ACC112 (cell line): ENCODE data around the gene DHPS.
A peak's percentile ranks its signal among the peaks of the same experiment; 100 is the strongest.

Experiments
- H2AFZ ChIP-seq: fragments of 200-600 bp; sonication (generic); one replicate; pipeline ENCODE4 v1.6.0; 2017; ENCODE audit warnings: antibody characterized with exemption, low read length; ENCODE audit not compliant: unreplicated experiment
- H3K27ac ChIP-seq: fragments of 200-600 bp; sonication (generic); 2 replicates; pipeline ENCODE4 v1.5.1; 2014; ENCODE audit warnings: low read depth, mild to moderate bottlenecking, antibody characterized with exemption, low read length, moderate library complexity
- H3K27me3 ChIP-seq: fragments of 200-600 bp; sonication (generic); 2 replicates; pipeline ENCODE4 v1.6.1; 2014; ENCODE audit warnings: mild to moderate bottlenecking, antibody characterized with exemption, low read length, moderate library complexity, mixed read lengths; ENCODE audit not compliant: insufficient read depth
- H3K36me3 ChIP-seq: fragments of 200-600 bp; sonication (generic); 2 replicates; pipeline ENCODE4 v1.6.1; 2016; ENCODE audit warnings: mild to moderate bottlenecking, antibody characterized with exemption, low read length, moderate library complexity, mixed read lengths; ENCODE audit not compliant: insufficient read depth
- H3K4me1 ChIP-seq: fragments of 200-600 bp; sonication (generic); one replicate; pipeline ENCODE4 v1.6.1; 2016; ENCODE audit warnings: low read length, mixed read lengths; ENCODE audit not compliant: insufficient read depth, unreplicated experiment, control insufficient read depth
- H3K4me3 ChIP-seq: fragments of 200-600 bp; sonication (generic); 2 replicates; pipeline ENCODE4 v1.5.1; 2014; ENCODE audit warnings: mild to moderate bottlenecking, low read depth, low read length
- H3K79me2 ChIP-seq: fragments of 200-600 bp; sonication (generic); one replicate; pipeline ENCODE4 v1.6.0; 2016; ENCODE audit warnings: low read length; ENCODE audit not compliant: control insufficient read depth, unreplicated experiment, insufficient read depth

The DHPS gene

GRCh38 chr19:12675399-12675798, 6.3 kb downstream of the DHPS start:
- Histone ChIP-seq H3K4me1 (peaks cover 2% of the 10 kb centered on the region), H2AFZ (no peak overlapping the region), H3K79me2 (peaks cover 11% of the 10 kb centered on the region), H3K36me3 (no peaks in the 10 kb centered on the region), H3K4me3 (no peak overlapping the region), H3K27me3 (no peaks in the 10 kb centered on the region), H3K27ac (no peak overlapping the region)

GRCh38 chr19:12672744-12673143, 8.9 kb downstream of the DHPS start:
- Histone ChIP-seq H3K4me3 (no peak overlapping the region), H3K79me2 (peaks cover 20% of the 10 kb centered on the region), H3K36me3 (no peaks in the 10 kb centered on the region)

GRCh38 chr19:12670159-12670928, 11.3 kb downstream of the DHPS start:
- no peaks in the 10 kb centered on the region for H3K36me3 ChIP-seq
- peak overlapping the region; percentile 96; the same call in 1 of the 2 replicates for H3K27ac ChIP-seq
- peaks cover 22% of the 10 kb centered on the region for H3K4me1 ChIP-seq
- H2AFZ ChIP-seq: no peak overlapping the region
- H3K79me2 ChIP-seq: peaks cover 22% of the 10 kb centered on the region
- peak overlapping the region; percentile 94 for H3K4me3 ChIP-seq
- H3K27me3 ChIP-seq: no peaks in the 10 kb centered on the region

More at GRCh38 chr19:12672744-12673143, 8.9 kb downstream of the DHPS start:
- H3K27me3 ChIP-seq: no peaks in the 10 kb centered on the region
- no peak overlapping the region for H3K27ac ChIP-seq
- H2AFZ ChIP-seq: no peak overlapping the region
- H3K4me1 ChIP-seq: peaks cover 10% of the 10 kb centered on the region

GRCh38 chr19:12669270-12670158, 12.2 kb downstream of the DHPS start:
- H3K79me2 ChIP-seq: peaks cover 22% of the 10 kb centered on the region
- H3K27ac ChIP-seq: peak overlapping the region; percentile 96
- H3K4me1 ChIP-seq: peaks cover 22% of the 10 kb centered on the region
- H3K27me3 ChIP-seq: no peaks in the 10 kb centered on the region
- H2AFZ ChIP-seq: peak overlapping the region; percentile 74
- no peaks in the 10 kb centered on the region for H3K36me3 ChIP-seq
- peak overlapping the region; percentile 94 for H3K4me3 ChIP-seq

GRCh38 chr19:12668932-12669269, 12.8 kb downstream of the DHPS start:
- peaks cover 22% of the 10 kb centered on the region for H3K79me2 ChIP-seq
- no peaks in the 10 kb centered on the region for H3K27me3 ChIP-seq
- peaks cover 22% of the 10 kb centered on the region for H3K4me1 ChIP-seq
- H3K27ac ChIP-seq: peak overlapping the region; percentile 96
- peak overlapping the region; percentile 57 for H2AFZ ChIP-seq
- peak overlapping the region; percentile 94 for H3K4me3 ChIP-seq
- no peaks in the 10 kb centered on the region for H3K36me3 ChIP-seq

GRCh38 chr19:12668346-12668745, 13.3 kb downstream of the DHPS start:
- Histone ChIP-seq H3K79me2 (peaks cover 22% of the 10 kb centered on the region), H3K36me3 (no peaks in the 10 kb centered on the region), H2AFZ (peak overlapping the region; percentile 57), H3K4me1 (peaks cover 22% of the 10 kb centered on the region), H3K4me3 (peak overlapping the region; percentile 94), H3K27me3 (no peaks in the 10 kb centered on the region), H3K27ac (peak overlapping the region; percentile 96; the same call in 1 of the 2 replicates)

GRCh38 chr19:12667731-12668302, 13.9 kb downstream of the DHPS start:
- H3K4me3 ChIP-seq: peak overlapping the region; percentile 94; the same call in 1 of the 2 replicates
- H3K27me3 ChIP-seq: no peaks in the 10 kb centered on the region
- peaks cover 22% of the 10 kb centered on the region for H3K4me1 ChIP-seq
- H3K36me3 ChIP-seq: no peaks in the 10 kb centered on the region
- peaks cover 22% of the 10 kb centered on the region for H3K79me2 ChIP-seq
- no peak overlapping the region for H3K27ac ChIP-seq
- no peak overlapping the region for H2AFZ ChIP-seq

GRCh38 chr19:12666265-12667048, 15.2 kb downstream of the DHPS start, which contains the start of the genes MAN2B1 and WDR83:
Gene MAN2B1, minus strand, starts transcription at chr19:12666742. Its CDS starts 41 bp downstream, at chr19:12666701.
Gene WDR83, plus strand, starts transcription at chr19:12666807. Its CDS starts 2,984 bp downstream, at chr19:12669791.
- peak within 1 kb of the TSS; percentile 97 for H3K4me3 ChIP-seq
- no peaks in the 10 kb centered on the region for H3K27me3 ChIP-seq
- peaks cover 22% of the 10 kb centered on the region for H3K4me1 ChIP-seq
- peaks cover 22% of the 10 kb centered on the region for H3K79me2 ChIP-seq
- H3K36me3 ChIP-seq: no peaks in the 10 kb centered on the region
- H3K27ac ChIP-seq: peak within 1 kb of the TSS; percentile 19; the same call in 1 of the 2 replicates
- H2AFZ ChIP-seq: peak within 1 kb of the TSS; percentile 97

- H2AFZ ChIP-seq: no peak overlapping the region
- peaks cover 22% of the 10 kb centered on the region for H3K79me2 ChIP-seq
- H3K27me3 ChIP-seq: no peaks in the 10 kb centered on the region
- H3K4me3 ChIP-seq: peak overlapping the region; percentile 97
- H3K4me1 ChIP-seq: peaks cover 22% of the 10 kb centered on the region
- H3K36me3 ChIP-seq: no peaks in the 10 kb centered on the region
- no peak overlapping the region for H3K27ac ChIP-seq
Observed at GRCh38 chr19:12665671-12666264, 15.9 kb downstream of the DHPS start.
